Activated CD4-positive, CD25-positive, alpha-beta regulatory T cell (primary cell): Measurements from ENCODE around the gene GIPC3.
"Not testable (repeated sequence)": the region's sequence is repeated elsewhere in the genome, so short reads cannot be mapped to it uniquely, and the experiment has no call there.

ENCODE experiments used
- DNase-seq, 4 experiments: peaks; one replicate each; lab custom pipeline; 2025; lab: John Stamatoyannopoulos, UW

The GIPC3 gene

GRCh38 chr19:3550947-3551791 lies 34.1 kb upstream of the GIPC3 start:
- DNase-seq = no peak

GRCh38 chr19:3551792-3552095 lies 33.5 kb upstream of the GIPC3 start:
- no peak for DNase-seq

- DNase-seq = no peak
These were observed 30.8 kb upstream of the GIPC3 start for GRCh38 chr19:3554254-3555083.

GRCh38 chr19:3555653-3556422 lies 29.4 kb upstream of the GIPC3 start:
- DNase-seq = no peak

- DNase-seq = no peak
These were observed 28.8 kb upstream of the GIPC3 start for GRCh38 chr19:3556423-3556977.

GRCh38 chr19:3556978-3557460 lies 28.3 kb upstream of the GIPC3 start:
- peak in 3 of 4 experiments; percentile 29 to 61 (median 34) for DNase-seq

GRCh38 chr19:3557461-3558248 lies 27.6 kb upstream of the GIPC3 start, which contains the start of gene MFSD12:
TSS of gene MFSD12 (minus strand) at chr19:3557586. CDS start at chr19:3557403, 183 bp downstream.
- DNase-seq = peak; percentile 86 to 95 (median 90)

- no peak for DNase-seq
These were observed 21.4 kb upstream of the GIPC3 start for GRCh38 chr19:3563709-3564524.

GRCh38 chr19:3565139-3565538 lies 20.1 kb upstream of the GIPC3 start:
- no peak for DNase-seq

GRCh38 chr19:3570042-3570441 lies 15.2 kb upstream of the GIPC3 start:
- not testable (repeated sequence) for DNase-seq

GRCh38 chr19:3570606-3571011 lies 14.7 kb upstream of the GIPC3 start:
- no peak for DNase-seq

- DNase-seq = peak; percentile 98 to 99 (median 98)
These were observed 13.0 kb upstream of the GIPC3 start for GRCh38 chr19:3572132-3572854.

GRCh38 chr19:3572855-3573161 lies 12.5 kb upstream of the GIPC3 start, which contains the start of gene HMG20B:
TSS of gene HMG20B (plus strand) at chr19:3572944. CDS start at chr19:3573310, 366 bp downstream.
- no peak for DNase-seq

- DNase-seq = no peak
These were observed 12.0 kb upstream of the GIPC3 start for GRCh38 chr19:3573162-3573857.

- DNase-seq = peak; percentile 42 to 62 (median 51)
These were observed 11.2 kb upstream of the GIPC3 start for GRCh38 chr19:3573858-3574637.

- DNase-seq = no peak
These were observed 10.0 kb upstream of the GIPC3 start for GRCh38 chr19:3575260-3575741.

GRCh38 chr19:3575949-3576673 lies 9.2 kb upstream of the GIPC3 start:
- DNase-seq = no peak
